Stimulated activated CD8-positive, alpha-beta memory T cell treated with anti-CD3 and anti-CD28 coated beads, Interleukin-7, amount 100 ng/mL, for 4 hours (primary cell): ENCODE data around the gene TRMT112.
A peak's percentile ranks its signal among the peaks of the same experiment; 100 is the strongest.

ENCODE experiments used
- DNase-seq, 2 donors: peaks; one replicate each; pipeline ENCODE4 v3.0.0-alpha.2; 2020; ENCODE audit warnings: low read depth in 2 of 2

Gene TRMT112

DNA sequence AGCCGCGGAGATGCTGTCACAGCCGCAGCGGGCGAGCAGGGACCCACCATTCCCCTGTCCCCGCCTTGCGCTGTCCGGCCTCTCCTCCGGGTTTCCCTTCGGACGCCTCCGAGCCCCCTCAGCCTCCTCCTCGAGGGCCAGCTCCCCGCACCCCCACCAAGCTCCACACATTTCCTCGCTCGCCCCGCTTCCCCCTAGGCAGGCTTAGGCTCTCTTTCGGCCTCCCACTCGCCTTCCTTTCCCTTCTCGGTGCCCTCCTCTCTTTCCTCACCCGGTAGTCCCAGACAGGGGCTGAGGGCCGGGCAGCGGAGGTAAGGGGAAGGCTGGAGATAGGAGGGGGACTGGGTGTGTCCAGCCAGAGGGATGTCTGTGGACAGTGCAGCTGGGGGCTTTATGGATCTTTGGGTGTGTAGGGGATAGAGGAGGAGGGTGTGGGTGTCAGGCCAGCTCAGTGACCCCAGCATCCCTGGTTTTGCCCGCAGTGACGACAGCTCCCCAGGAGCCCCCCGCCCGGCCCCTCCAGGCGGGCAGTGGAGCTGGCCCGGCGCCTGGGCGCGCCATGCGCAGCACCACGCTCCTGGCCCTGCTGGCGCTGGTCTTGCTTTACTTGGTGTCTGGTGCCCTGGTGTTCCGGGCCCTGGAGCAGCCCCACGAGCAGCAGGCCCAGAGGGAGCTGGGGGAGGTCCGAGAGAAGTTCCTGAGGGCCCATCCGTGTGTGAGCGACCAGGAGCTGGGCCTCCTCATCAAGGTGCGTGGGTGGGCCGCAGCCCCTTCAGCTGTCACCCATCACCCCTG lies 24.7 kb downstream of the TRMT112 start:
- DNase-seq, result no peak

DNA sequence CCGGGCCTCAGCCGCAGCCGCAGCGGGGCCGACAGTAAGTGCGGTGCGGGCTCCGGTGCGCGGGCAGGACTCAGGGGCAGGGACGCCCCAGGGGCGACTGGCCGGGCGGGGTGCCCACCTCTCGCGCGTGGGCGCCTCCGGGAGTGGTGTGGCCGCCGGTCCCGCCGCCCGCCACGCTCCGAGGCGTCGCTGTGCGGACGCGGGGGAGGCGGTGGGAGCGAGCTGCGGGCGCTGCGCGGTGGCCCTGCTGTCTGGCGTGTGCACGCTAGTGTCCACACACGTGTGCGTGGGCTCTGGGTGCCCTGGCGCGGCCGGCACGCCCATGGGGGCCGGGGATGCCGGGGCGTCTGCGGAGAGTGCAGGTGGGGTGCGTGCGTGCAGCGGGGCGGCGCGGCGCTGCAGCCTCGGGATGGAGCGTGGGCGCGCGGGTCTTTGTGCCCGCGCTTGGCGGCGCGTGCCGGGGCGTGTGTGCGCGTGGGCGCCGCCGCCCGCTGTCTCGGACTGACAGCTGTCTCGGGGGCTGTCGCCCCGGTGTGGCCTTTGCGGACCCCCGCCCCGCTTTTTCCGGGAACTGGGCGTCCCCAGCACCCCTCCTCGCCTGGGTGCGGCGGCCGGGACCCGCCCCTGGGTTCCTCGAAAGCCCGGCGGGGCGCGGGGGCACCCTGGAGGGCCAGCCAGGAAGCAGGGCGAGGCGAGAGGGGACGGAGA lies 25.5 kb downstream of the TRMT112 start:
- DNase-seq, result peak in 1 of 2 donors; percentile 33

- DNase-seq, result no peak
Observed at GRCh38 chr11:64291262-64291751, 26.1 kb downstream of the TRMT112 start, which contains the start of gene KCNK4. Gene KCNK4 (plus strand): TSS chr11:64291302. CDS start chr11:64293019, 1,717 bp downstream.

GRCh38 chr11:64290352-64291261 lies 26.8 kb downstream of the TRMT112 start:
- no peak for DNase-seq

DNA sequence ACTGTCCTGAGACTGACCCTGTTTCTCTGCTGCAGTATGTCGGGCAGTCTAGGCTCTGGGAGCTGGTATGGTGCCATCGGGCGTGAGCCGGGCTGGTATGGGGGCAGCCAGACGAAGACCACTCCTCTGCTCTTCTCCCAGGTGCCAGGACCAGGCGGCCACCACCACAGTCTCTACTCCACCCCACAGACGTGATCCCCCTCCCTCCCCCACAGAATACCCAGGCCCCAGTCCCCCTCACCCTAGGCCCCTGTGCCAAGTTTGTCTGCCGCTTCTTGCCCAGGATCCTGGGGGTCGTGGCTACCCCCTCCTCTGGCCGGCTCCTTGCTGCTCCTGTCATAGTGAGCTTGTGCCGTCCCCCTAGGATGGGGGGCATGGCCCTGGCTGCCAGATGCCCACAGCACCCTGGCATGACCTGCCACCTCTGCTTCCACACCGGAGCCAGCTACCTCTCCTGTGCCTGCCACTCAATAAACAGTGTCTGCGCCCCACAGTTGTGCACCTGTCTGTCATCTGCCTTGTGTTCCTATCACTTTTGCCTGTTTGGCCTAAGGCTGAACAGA lies 28.3 kb downstream of the TRMT112 start:
- DNase-seq, result no peak

DNA sequence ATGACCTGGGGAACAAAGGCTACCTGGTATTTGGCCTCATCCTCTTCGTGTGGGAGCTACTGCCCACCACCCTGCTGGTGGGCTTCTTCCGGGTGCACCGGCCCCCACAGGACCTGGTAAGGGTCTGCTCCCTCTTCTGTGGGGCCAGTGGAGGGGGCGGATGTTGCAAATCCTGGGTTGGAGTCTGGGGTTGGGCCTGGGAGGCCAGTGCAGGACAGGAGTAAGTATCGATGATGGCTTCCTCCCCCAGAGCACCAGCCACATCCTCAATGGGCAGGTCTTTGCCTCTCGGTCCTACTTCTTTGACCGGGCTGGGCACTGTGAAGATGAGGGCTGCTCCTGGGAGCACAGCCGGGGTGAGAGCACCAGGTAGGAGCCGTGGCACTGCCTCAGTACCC lies 29.0 kb downstream of the TRMT112 start:
- no peak for DNase-seq

- no peak for DNase-seq
Observed at GRCh38 chr11:64287676-64288352, 29.5 kb downstream of the TRMT112 start.

DNA sequence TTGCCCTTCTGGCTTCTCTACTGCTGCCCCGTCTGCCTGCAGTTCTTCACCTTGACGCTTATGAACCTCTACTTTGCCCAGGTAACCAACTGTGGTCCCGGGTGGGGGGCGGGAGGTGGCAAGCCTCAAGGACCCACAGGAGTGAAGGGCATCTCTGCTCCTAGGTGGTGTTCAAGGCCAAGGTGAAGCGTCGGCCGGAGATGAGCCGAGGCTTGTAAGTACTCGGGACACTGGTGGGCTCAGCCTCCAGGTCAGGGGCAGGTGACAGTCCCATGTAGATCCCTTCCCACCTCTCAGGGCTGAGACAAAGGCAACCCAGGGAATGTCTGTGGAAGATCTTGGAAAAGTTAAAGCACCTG lies 30.6 kb downstream of the TRMT112 start:
- DNase-seq, result no peak

GRCh38 chr11:64285885-64286800 lies 31.2 kb downstream of the TRMT112 start:
- no peak for DNase-seq

DNA sequence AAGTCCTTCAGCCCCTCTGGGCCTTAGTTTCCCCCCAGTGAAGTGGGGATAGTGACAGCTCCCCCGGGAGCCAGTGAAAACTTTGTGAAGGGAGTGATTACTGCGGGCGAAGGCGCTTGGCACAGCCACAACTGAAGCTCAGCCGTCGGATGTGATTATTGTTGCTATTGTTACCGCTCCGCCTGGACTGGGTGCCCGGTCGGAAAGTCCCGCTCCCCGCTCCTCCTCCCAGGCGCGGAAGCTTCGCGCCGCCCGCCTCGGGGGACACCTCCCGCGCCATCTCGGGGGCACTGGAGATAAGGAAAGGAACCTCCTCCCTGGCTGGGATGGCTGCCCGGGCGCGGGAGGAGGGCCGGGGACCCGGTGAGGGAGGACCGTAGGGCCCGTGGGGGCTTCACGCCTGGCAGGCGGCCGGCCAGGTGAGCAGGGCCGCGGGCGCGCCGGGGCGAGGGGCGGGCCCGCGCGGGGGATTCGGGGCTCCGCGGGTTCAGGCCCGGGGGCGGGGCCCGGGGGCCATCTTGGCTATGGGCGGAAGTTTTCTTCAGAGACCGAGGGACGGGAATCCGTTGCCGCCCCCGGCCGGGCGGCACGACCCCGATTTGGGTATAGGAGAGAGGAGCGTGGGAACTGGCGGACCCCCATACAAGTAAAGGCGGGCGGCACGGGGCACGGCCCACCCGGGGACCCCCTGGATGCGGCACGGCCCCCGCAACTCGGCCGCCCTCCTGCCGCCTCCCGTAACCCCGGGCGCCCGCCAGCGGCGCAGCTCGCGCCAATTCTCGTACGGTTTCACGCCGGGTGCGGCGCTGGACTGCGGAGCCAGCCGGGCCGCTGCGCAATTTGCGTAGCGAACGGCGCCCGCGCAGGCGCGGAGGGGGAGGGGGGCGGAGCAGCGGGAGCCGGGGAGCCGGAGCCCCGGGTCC lies 32.1 kb downstream of the TRMT112 start, which contains the start of gene GPR137:
GPR137 (plus strand) TSS at position 887 of the 923 bp plus-strand sequence. CDS start 677 bp downstream, outside the sequence.
- DNase-seq, result peak; percentile 78 to 89

DNA sequence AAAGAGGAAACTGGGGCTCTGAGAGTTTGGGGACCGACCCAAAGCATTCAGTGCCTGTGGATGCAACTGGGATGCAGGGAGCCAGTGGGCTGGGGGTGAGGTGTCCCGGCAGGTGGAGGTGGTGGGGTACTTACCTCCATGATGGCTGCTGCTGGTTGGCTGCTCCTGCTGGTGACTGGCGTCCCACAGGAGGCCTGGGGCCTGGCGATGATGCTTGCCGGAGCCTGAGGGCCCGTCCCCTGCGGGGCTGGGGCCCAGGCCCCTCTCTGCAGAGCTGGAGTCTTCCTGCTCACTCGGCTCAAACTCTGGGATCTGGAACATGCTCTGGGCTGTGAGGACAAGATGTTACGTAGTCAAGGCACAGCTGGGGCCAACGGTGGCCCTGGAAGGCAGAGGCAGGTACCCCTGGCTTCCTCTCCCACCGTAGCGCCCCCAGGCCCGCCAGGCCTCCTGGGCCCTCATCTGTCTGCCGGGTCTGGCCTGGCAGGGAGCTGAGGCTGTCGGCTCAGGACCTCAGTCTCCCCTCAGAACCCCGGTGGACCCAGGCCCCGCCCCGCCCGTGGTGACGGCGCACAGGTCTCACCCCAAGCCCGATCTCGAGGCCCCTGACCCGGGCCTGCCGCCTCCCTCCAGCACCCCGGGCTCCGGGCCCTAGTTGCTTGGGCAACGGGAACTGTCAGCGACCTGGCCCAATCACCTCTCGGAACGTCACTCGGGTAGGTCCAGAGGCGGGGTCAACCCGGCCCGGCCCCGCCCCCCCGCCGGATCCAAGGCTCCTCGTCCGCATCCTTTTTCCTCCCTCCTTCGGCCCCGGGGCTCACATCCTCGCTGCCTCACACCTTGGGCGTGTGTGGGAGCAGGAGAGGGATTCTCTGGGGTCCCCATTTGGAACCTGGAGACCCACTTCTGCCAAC lies 33.1 kb downstream of the TRMT112 start, which contains the start of gene BAD:
BAD (minus strand) TSS at position 618 of the 914 bp plus-strand sequence; CDS start at position 321, 297 bp downstream.
- DNase-seq, result peak; percentile 85 to 88

DNA sequence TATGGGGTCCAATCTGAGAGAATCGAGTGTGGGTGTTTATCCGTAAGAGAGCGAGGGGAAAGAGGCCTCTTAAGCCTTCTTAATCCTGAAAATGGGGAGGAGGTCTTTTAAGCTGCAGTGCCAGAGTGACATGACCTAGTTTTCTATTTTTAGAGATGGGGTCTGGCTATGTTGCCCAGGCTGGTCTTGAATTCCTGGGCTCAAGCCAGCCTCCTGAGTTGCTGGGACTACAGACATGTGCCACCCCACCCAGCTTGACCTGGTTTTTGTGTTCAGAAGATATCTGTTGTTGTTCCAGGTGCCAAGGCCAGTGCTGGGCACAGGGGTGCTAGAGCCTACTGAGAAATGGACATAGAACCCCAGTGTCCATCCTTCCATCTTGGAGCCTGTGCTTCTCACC lies 34.3 kb downstream of the TRMT112 start:
- DNase-seq, result no peak

DNA sequence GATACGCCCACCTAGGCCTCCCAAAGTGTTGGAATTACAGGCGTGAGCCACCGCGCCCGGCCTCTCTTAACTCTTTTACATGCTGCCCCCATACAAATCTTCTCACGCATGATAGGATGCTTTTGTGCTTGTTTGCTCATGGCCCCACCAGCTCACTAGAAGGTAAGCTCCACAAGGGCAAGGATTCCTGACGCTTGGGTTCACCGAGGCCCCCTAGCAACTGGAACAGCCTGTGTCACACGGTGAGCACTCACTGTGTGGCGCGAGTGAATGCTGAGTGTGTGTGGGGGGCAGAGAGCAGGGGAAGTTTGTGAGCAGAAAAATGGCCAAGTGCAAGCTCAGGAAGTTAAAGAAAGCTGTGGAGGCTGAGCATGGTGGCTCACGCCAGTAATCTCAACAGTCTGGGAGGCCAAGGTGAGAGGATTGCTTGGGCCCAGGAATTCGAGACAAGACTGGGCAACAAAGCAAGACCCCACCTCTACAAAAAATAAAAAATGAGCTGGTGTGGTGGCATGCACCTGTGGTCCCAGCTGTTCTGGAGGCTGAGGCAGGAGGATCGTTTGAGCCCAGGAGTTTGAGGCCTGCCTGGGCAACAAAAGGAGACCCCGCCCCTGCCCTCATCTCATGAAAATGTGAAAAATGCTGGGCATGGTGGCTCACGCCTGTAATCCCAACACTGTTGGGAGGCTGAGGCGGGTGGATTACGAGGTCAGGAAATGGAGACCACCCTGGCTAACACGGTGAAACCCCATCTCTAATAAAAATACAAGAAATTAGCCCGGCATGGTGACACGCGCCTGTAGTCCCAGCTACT lies 35.2 kb downstream of the TRMT112 start:
- no peak for DNase-seq

DNA sequence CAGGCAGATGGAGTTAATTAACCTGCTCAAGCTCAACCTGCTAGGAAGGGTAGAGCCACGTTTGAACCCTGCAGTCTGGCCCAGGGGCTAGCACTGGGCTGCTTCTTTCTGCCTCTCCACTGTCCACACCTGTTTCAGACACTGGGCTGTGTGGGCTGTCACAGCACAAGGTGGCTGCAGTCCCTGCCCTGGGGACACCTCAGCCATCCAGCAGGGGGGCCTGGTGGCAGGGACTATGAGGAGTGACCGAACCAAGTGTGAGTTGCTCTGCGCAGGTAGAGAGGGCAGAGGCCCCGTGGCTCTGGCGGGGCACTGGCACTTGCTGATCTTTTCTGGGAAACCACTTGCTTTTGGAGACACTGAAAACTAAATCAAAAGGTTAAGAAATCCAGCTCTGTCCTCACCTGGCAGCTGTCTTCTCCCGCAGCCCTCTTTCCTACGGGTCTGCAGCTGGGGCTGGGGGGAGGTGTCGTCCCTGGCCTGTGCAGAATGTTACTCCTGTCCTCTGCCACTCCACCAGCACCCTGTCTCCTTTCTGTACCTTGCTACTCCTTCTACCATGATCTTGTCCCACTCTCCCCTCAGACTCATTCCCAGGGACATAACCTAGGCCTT lies 38.7 kb downstream of the TRMT112 start:
- no peak for DNase-seq

- no peak for DNase-seq
Observed at GRCh38 chr11:64276653-64277431, 40.5 kb downstream of the TRMT112 start.
